ENCODE data around the gene MIS18BP1. TPM values are rescaled to one million over a fixed set of nuclear protein-coding genes. Genes with fewer than 3 reads are reported as not detected.

The MIS18BP1 gene
- total and polyA plus RNA-seq, 9 of the 15 experiments (the other 6 are each of a cell fraction or from before 2014, with no cell fraction given): 5.0 to 29.1 (median 19.1) TPM

DNA sequence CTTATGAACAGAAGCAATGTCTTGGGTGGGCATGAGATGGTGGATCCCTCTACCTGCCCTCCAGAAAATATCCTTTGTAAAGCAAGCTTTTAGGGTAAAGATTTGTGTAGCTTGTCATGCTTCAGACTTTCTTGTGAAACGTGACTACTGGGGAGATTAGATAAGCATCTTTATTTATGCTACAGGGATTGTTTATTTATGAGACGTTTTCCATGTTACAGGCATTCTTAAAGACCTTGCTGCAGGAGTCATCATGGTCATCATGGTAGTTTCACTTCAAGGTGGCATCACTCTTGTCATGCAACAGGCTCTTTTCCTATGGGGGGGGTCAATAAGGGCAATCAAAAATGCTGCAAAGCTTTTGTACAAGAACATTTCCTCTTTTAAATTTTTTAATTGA is 8.2 kb upstream of the MIS18BP1 start:
- TF ChIP-seq MCM2 (IDR thresholded peaks at IDR 0.05; ENCODE audit: low read depth) (no peak), BRD9 (IDR thresholded peaks at IDR 0.05; ENCODE audit: low read depth, partially characterized antibody) (no peak), ZNF354B (CRISPR knock-in tag; IDR thresholded peaks at IDR 0.05) (no peak), SMAD2 (IDR thresholded peaks at IDR 0.05; ENCODE audit: low read depth, low read length) (no peak), ZNF197 (CRISPR knock-in tag; IDR thresholded peaks at IDR 0.05; ENCODE audit: low read depth) (no peak), ZNF165 (CRISPR knock-in tag; IDR thresholded peaks at IDR 0.05; ENCODE audit: borderline replicate concordance) (no peak)
- TF ChIP-seq, protein P1, sequence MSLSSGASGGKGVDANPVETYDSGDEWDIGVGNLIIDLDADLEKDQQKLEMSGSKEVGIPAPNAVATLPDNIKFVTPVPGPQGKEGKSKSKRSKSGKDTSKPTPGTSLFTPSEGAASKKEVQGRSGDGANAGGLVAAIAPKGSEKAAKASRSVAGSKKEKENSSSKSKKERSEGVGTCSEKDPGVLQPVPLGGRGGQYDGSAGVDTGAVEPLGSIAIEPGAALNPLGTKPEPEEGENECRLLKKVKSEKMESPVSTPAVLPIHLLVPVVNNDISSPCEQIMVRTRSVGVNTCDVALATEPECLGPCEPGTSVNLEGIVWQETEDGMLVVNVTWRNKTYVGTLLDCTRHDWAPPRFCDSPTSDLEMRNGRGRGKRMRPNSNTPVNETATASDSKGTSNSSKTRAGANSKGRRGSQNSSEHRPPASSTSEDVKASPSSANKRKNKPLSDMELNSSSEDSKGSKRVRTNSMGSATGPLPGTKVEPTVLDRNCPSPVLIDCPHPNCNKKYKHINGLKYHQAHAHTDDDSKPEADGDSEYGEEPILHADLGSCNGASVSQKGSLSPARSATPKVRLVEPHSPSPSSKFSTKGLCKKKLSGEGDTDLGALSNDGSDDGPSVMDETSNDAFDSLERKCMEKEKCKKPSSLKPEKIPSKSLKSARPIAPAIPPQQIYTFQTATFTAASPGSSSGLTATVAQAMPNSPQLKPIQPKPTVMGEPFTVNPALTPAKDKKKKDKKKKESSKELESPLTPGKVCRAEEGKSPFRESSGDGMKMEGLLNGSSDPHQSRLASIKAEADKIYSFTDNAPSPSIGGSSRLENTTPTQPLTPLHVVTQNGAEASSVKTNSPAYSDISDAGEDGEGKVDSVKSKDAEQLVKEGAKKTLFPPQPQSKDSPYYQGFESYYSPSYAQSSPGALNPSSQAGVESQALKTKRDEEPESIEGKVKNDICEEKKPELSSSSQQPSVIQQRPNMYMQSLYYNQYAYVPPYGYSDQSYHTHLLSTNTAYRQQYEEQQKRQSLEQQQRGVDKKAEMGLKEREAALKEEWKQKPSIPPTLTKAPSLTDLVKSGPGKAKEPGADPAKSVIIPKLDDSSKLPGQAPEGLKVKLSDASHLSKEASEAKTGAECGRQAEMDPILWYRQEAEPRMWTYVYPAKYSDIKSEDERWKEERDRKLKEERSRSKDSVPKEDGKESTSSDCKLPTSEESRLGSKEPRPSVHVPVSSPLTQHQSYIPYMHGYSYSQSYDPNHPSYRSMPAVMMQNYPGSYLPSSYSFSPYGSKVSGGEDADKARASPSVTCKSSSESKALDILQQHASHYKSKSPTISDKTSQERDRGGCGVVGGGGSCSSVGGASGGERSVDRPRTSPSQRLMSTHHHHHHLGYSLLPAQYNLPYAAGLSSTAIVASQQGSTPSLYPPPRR (CRISPR knock-in tag; IDR thresholded peaks at IDR 0.05; ENCODE audit: borderline replicate concordance): no peak
- TF ChIP-seq, protein P2, sequence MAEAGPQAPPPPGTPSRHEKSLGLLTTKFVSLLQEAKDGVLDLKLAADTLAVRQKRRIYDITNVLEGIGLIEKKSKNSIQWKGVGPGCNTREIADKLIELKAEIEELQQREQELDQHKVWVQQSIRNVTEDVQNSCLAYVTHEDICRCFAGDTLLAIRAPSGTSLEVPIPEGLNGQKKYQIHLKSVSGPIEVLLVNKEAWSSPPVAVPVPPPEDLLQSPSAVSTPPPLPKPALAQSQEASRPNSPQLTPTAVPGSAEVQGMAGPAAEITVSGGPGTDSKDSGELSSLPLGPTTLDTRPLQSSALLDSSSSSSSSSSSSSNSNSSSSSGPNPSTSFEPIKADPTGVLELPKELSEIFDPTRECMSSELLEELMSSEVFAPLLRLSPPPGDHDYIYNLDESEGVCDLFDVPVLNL (CRISPR knock-in tag; IDR thresholded peaks at IDR 0.05; ENCODE audit: low read depth): no peak
- intact Hi-C loops (cut with micrococcal nuclease): no loop called here
- no peaks in the 10 kb centered on the region for H3K27me3 ChIP-seq (ENCODE audit: control insufficient read depth in 2 of 2, insufficient read depth in 2 of 2, low read length in 2 of 2)
- no TSS peak for BruUV-seq (replicated peaks)
- in situ Hi-C loops (cut with MboI): loop anchor here (10.0 kb wide), 1 partner anchor 346 kb away; no protein-coding TSS in a partner anchor
- no peak for DNase-seq (ENCODE audit: extremely low read depth in 1 of 4, low spot score in 3 of 4)
- ATAC-seq: no peak
- H3K4me1 ChIP-seq (replicated peaks in 1 of 2; ENCODE audit: control insufficient read depth in 2 of 2, insufficient read depth in 2 of 2, low read length in 2 of 2): no peaks in the 10 kb centered on the region
- H3K4me2 ChIP-seq (ENCODE audit: insufficient read depth, low read length): no peak overlapping the region
- H3K9me3 ChIP-seq (replicated peaks; ENCODE audit: control insufficient read depth, insufficient read depth, low read depth, low read length): peaks cover 1% of the 10 kb centered on the region; the same call in 1 of the 2 replicates
- H3K79me2 ChIP-seq (ENCODE audit: control insufficient read depth, insufficient read depth, low read length): no peaks in the 10 kb centered on the region
- H3K9ac ChIP-seq (ENCODE audit: insufficient read depth in 1 of 2, low read depth in 2 of 2, low read length in 2 of 2): no peak overlapping the region
- no peaks in the 10 kb centered on the region for H3K9me1 ChIP-seq (ENCODE audit: control insufficient read depth, insufficient read depth, low read length)
- no peak for FAIRE-seq
- POLR2A ChIA-PET: interaction anchor here (0.6 kb wide), 1 partner anchor 16 kb away, joined by 3 read pairs; no protein-coding TSS in a partner anchor
- no peaks in the 10 kb centered on the region for H4K20me1 ChIP-seq (replicated peaks; ENCODE audit: control insufficient read depth, insufficient read depth, low read length)
- 0% methylated on average over 2 of the region's 2 CpGs for WGBS (ENCODE audit: insufficient coverage, low coverage, missing lambda C conversion rate)
- H3K27ac ChIP-seq (ENCODE audit: extremely low read depth, low read depth, low read length): no peak overlapping the region
- no peak overlapping the region for H2AFZ ChIP-seq (ENCODE audit: low read depth, low read length)
- CTCF ChIA-PET (ENCODE audit: low intra/inter-chr PET ratio): no interaction called here
- H3K4me3 ChIP-seq: no peak overlapping the region
- no peaks in the 10 kb centered on the region for H3K36me3 ChIP-seq (ENCODE audit: control insufficient read depth, insufficient read depth, low read length)

Data from K562 (cell line).